GM10248 (cell line): Measurements from ENCODE around the gene NAT14.

Experiments
- CTCF ChIA-PET: fragments of 300-600 bp; sonication (Branson Sonifier 250); formaldehyde crosslinking; extraction: SDS; loops from one replicate; lab custom pipeline; 2021; ENCODE audit warnings: antibody characterized with exemption; lab: Yijun Ruan, JAX
- POLR2A ChIA-PET: fragments of 350-650 bp; sonication (Branson Sonifier 250); formaldehyde crosslinking; extraction: SDS; loops from one replicate; lab custom pipeline; 2020; ENCODE audit warnings: antibody characterized with exemption; lab: Yijun Ruan, JAX
- DNase-seq: peaks from one replicate; pipeline ENCODE4 v3.0.0; 2012; ENCODE audit errors: extremely low spot score
- CTCF ChIP-seq: IDR thresholded peaks from 2 replicates; pipeline ENCODE4 v1.5.1; 2012; ENCODE audit warnings: mild to moderate bottlenecking, low read depth; ENCODE audit errors: extremely low read depth, missing control alignments, control extremely low read depth

Gene NAT14

GRCh38 chr19:55535965-55536350, 51.0 kb downstream of the NAT14 start:
- POLR2A ChIA-PET, result no interaction called here
- CTCF ChIA-PET, result interaction anchor here (1.0 to 1.4 kb wide), 2 partner anchors 32 to 35 kb away, joined by 4 read pairs; no protein-coding TSS in a partner anchor
- DNase-seq, result no peak
- TF ChIP-seq CTCF, result no peak

DNA sequence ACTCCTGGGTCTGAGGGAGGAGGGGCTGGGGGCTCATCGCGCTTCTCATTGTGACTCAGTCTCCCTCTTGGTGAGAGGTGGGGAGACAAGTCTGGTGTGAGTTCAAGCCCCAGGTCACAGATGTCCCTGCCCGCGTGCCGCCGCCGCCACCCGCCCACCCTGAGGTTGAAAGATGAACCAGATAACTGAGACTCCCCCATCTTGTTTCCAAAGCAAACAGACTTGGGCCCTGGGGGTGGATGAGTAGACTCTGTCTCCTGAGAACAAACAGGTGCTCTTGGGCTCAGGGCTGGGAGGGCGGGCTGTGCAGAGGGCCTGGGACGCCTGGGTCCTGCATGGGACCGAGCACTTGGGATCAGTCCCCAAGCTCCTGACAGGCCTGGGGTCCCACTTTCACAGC, 51.4 kb downstream of the NAT14 start:
- CTCF ChIA-PET, result interaction anchor here (1.0 kb wide), 1 partner anchor 35 kb away, joined by 4 read pairs; no protein-coding TSS in a partner anchor
- no peak for DNase-seq
- TF ChIP-seq CTCF, result no peak
- POLR2A ChIA-PET, result no interaction called here
